Activated CD4-positive, alpha-beta T cell treated with anti-CD3 and anti-CD28 coated beads, Interleukin-2, amount 50 U/mL, for 48 hours (primary cell): ENCODE measurements around the gene PRKCZ.
A peak's percentile ranks its signal among the peaks of the same experiment; 100 is the strongest.

Source experiments
- DNase-seq, 2 experiments: peaks; one replicate each; pipeline ENCODE4 v3.0.0-alpha.2; 2020

PRKCZ gene

DNA sequence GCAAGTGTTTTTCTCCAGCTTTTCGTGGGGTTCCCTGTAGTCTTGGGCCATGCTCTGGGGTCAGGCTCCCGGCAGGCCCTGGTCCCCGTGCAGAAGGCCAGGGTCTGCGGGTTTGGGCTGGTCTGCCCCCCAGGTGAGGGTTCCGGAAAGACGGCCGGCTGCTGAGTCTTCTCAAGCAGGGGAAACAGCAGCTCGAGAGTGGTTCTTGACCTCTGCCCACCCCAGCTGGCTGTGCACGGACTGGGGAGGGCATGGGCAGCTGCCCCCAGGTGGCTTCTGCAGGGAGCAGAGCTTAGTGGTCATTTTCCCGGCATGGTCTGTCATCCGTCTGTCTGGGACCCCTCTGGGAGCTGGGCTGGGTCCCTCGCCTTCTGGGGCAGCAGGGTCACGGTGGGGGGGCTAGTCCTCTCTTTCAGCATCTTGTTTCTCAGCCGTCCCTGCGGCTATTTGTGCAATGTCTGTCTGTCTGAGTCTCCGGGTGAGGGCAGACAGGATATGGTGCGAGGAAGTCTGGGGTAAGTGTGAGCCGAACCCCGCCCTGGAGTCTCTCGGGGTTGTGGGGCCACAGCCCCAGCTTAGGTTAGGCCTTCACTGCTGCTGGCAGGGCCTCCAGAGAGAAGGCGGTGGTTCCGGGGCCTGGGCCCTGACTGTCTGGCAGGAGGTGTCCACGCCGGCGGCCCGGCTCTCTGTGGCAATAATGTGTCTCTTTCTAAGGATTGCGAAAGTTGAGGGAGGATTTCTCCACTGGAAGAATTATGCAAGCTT, 184.0 kb downstream of the PRKCZ start:
- DNase-seq = peak; percentile 60 to 69

- no peak for DNase-seq
Measured at GRCh38 chr1:2234762-2235113, 184.5 kb downstream of the PRKCZ start.
